ENCODE results near the gene GALNT16.

Gene GALNT16

GRCh38 chr14:69354383-69355153 lies 94.6 kb downstream of the GALNT16 start:
- Histone ChIP-seq H3K4me3 (ENCODE audit: low read length in 2 of 2) (no peak overlapping the region), H3K27ac (ENCODE audit: low read length) (peak overlapping the region; percentile 46), H3K9ac (ENCODE audit: low read length in 2 of 2) (no peak overlapping the region), H3K9me3 (ENCODE audit: control insufficient read depth in 2 of 2, low read length in 2 of 2) (no peaks in the 10 kb centered on the region), H3K4me1 (ENCODE audit: control insufficient read depth, insufficient read depth, low read length) (peaks cover 14% of the 10 kb centered on the region), H3K27me3 (ENCODE audit: control insufficient read depth in 1 of 2, insufficient read depth in 2 of 2, low read length in 2 of 2) (no peaks in the 10 kb centered on the region), H3K36me3 (ENCODE audit: control insufficient read depth in 2 of 2, insufficient read depth in 2 of 2, low read length in 2 of 2) (no peaks in the 10 kb centered on the region)

GRCh38 chr14:69355154-69355597 lies 95.2 kb downstream of the GALNT16 start:
- Histone ChIP-seq H3K36me3 (ENCODE audit: control insufficient read depth in 2 of 2, insufficient read depth in 2 of 2, low read length in 2 of 2) (no peaks in the 10 kb centered on the region), H3K9ac (ENCODE audit: low read length in 2 of 2) (no peak overlapping the region), H3K4me3 (ENCODE audit: low read length in 2 of 2) (no peak overlapping the region), H3K27ac (ENCODE audit: low read length) (peak overlapping the region; percentile 46), H3K27me3 (ENCODE audit: control insufficient read depth in 1 of 2, insufficient read depth in 2 of 2, low read length in 2 of 2) (no peaks in the 10 kb centered on the region), H3K4me1 (ENCODE audit: control insufficient read depth, insufficient read depth, low read length) (peaks cover 14% of the 10 kb centered on the region), H3K9me3 (ENCODE audit: control insufficient read depth in 2 of 2, low read length in 2 of 2) (no peaks in the 10 kb centered on the region)

GRCh38 chr14:69355607-69356281 lies 95.8 kb downstream of the GALNT16 start:
- peak overlapping the region; percentile 46 for H3K27ac ChIP-seq (ENCODE audit: low read length)
- peaks cover 14% of the 10 kb centered on the region for H3K4me1 ChIP-seq (ENCODE audit: control insufficient read depth, insufficient read depth, low read length)
- H3K4me3 ChIP-seq (ENCODE audit: low read length in 2 of 2): no peak overlapping the region
- H3K9ac ChIP-seq (ENCODE audit: low read length in 2 of 2): no peak overlapping the region
- no peaks in the 10 kb centered on the region for H3K9me3 ChIP-seq (ENCODE audit: control insufficient read depth in 2 of 2, low read length in 2 of 2)
- no peaks in the 10 kb centered on the region for H3K36me3 ChIP-seq (ENCODE audit: control insufficient read depth in 2 of 2, insufficient read depth in 2 of 2, low read length in 2 of 2)
- peaks cover 0 to under 1% of the 10 kb centered on the region in 2 donors for H3K27me3 ChIP-seq (ENCODE audit: control insufficient read depth in 1 of 2, insufficient read depth in 2 of 2, low read length in 2 of 2)

- no peaks in the 10 kb centered on the region for H3K36me3 ChIP-seq (ENCODE audit: control insufficient read depth in 2 of 2, insufficient read depth in 2 of 2, low read length in 2 of 2)
- H3K4me3 ChIP-seq (ENCODE audit: low read length in 2 of 2): no peak overlapping the region
- H3K27me3 ChIP-seq (ENCODE audit: control insufficient read depth in 1 of 2, insufficient read depth in 2 of 2, low read length in 2 of 2): peaks cover 0 to 2% of the 10 kb centered on the region in 2 donors
- peaks cover 14% of the 10 kb centered on the region for H3K4me1 ChIP-seq (ENCODE audit: control insufficient read depth, insufficient read depth, low read length)
- H3K9me3 ChIP-seq (ENCODE audit: control insufficient read depth in 2 of 2, low read length in 2 of 2): no peaks in the 10 kb centered on the region
- H3K9ac ChIP-seq (ENCODE audit: low read length in 2 of 2): no peak overlapping the region
- no peak overlapping the region for H3K27ac ChIP-seq (ENCODE audit: low read length)
Measured at GRCh38 chr14:69356903-69357543, 97.1 kb downstream of the GALNT16 start.

GRCh38 chr14:69357544-69358200 lies 97.7 kb downstream of the GALNT16 start:
- no peak overlapping the region for H3K9ac ChIP-seq (ENCODE audit: low read length in 2 of 2)
- no peaks in the 10 kb centered on the region for H3K36me3 ChIP-seq (ENCODE audit: control insufficient read depth in 2 of 2, insufficient read depth in 2 of 2, low read length in 2 of 2)
- peaks cover 14% of the 10 kb centered on the region for H3K4me1 ChIP-seq (ENCODE audit: control insufficient read depth, insufficient read depth, low read length)
- no peak overlapping the region for H3K4me3 ChIP-seq (ENCODE audit: low read length in 2 of 2)
- H3K27ac ChIP-seq (ENCODE audit: low read length): no peak overlapping the region
- H3K27me3 ChIP-seq (ENCODE audit: control insufficient read depth in 1 of 2, insufficient read depth in 2 of 2, low read length in 2 of 2): peaks cover 0 to 3% of the 10 kb centered on the region in 2 donors
- no peaks in the 10 kb centered on the region for H3K9me3 ChIP-seq (ENCODE audit: control insufficient read depth in 2 of 2, low read length in 2 of 2)

- Histone ChIP-seq H3K27ac (ENCODE audit: low read length) (no peak overlapping the region), H3K36me3 (ENCODE audit: control insufficient read depth in 2 of 2, insufficient read depth in 2 of 2, low read length in 2 of 2) (no peaks in the 10 kb centered on the region), H3K9ac (ENCODE audit: low read length in 2 of 2) (no peak overlapping the region), H3K4me3 (ENCODE audit: low read length in 2 of 2) (no peak overlapping the region), H3K9me3 (ENCODE audit: control insufficient read depth in 2 of 2, low read length in 2 of 2) (no peaks in the 10 kb centered on the region), H3K27me3 (ENCODE audit: control insufficient read depth in 1 of 2, insufficient read depth in 2 of 2, low read length in 2 of 2) (peaks cover 0 to 6% of the 10 kb centered on the region in 2 donors), H3K4me1 (ENCODE audit: control insufficient read depth, insufficient read depth, low read length) (peaks cover 14% of the 10 kb centered on the region)
Measured at GRCh38 chr14:69358233-69358963, 98.4 kb downstream of the GALNT16 start.

- no peaks in the 10 kb centered on the region for H3K36me3 ChIP-seq (ENCODE audit: control insufficient read depth in 2 of 2, insufficient read depth in 2 of 2, low read length in 2 of 2)
- no peak overlapping the region for H3K9ac ChIP-seq (ENCODE audit: low read length in 2 of 2)
- peaks cover 14% of the 10 kb centered on the region for H3K4me1 ChIP-seq (ENCODE audit: control insufficient read depth, insufficient read depth, low read length)
- H3K4me3 ChIP-seq (ENCODE audit: low read length in 2 of 2): no peak overlapping the region
- H3K27ac ChIP-seq (ENCODE audit: low read length): no peak overlapping the region
- H3K9me3 ChIP-seq (ENCODE audit: control insufficient read depth in 2 of 2, low read length in 2 of 2): no peaks in the 10 kb centered on the region
- H3K27me3 ChIP-seq (ENCODE audit: control insufficient read depth in 1 of 2, insufficient read depth in 2 of 2, low read length in 2 of 2): peaks cover 0 to 6% of the 10 kb centered on the region in 2 donors
Measured at GRCh38 chr14:69358966-69359365, 99.0 kb downstream of the GALNT16 start.

GRCh38 chr14:69360438-69361108 lies 100.6 kb downstream of the GALNT16 start:
- Histone ChIP-seq H3K27me3 (ENCODE audit: control insufficient read depth in 1 of 2, insufficient read depth in 2 of 2, low read length in 2 of 2) (peaks cover 0 to 6% of the 10 kb centered on the region in 2 donors), H3K4me1 (ENCODE audit: control insufficient read depth, insufficient read depth, low read length) (peaks cover 7% of the 10 kb centered on the region), H3K36me3 (ENCODE audit: control insufficient read depth in 2 of 2, insufficient read depth in 2 of 2, low read length in 2 of 2) (no peaks in the 10 kb centered on the region)

GRCh38 chr14:69363055-69363454 lies 103.1 kb downstream of the GALNT16 start:
- Histone ChIP-seq H3K27ac (ENCODE audit: low read length) (no peak overlapping the region), H3K27me3 (ENCODE audit: control insufficient read depth in 1 of 2, insufficient read depth in 2 of 2, low read length in 2 of 2) (peaks cover 0 to 6% of the 10 kb centered on the region in 2 donors), H3K4me3 (ENCODE audit: low read length in 2 of 2) (no peak overlapping the region), H3K9ac (ENCODE audit: low read length in 2 of 2) (no peak overlapping the region), H3K9me3 (ENCODE audit: control insufficient read depth in 2 of 2, low read length in 2 of 2) (no peaks in the 10 kb centered on the region), H3K4me1 (ENCODE audit: control insufficient read depth, insufficient read depth, low read length) (no peaks in the 10 kb centered on the region), H3K36me3 (ENCODE audit: control insufficient read depth in 2 of 2, insufficient read depth in 2 of 2, low read length in 2 of 2) (no peaks in the 10 kb centered on the region)

More at GRCh38 chr14:69360438-69361108, 100.6 kb downstream of the GALNT16 start:
- Histone ChIP-seq H3K9me3 (ENCODE audit: control insufficient read depth in 2 of 2, low read length in 2 of 2) (no peaks in the 10 kb centered on the region), H3K9ac (ENCODE audit: low read length in 2 of 2) (no peak overlapping the region), H3K27ac (ENCODE audit: low read length) (no peak overlapping the region), H3K4me3 (ENCODE audit: low read length in 2 of 2) (no peak overlapping the region)
